Activated naive CD8-positive, alpha-beta T cell treated with anti-CD3 and anti-CD28 coated beads for 36 hours (primary cell): ENCODE results near the gene SSBP2. TPM values are rescaled to one million over a fixed set of nuclear protein-coding genes. Genes with fewer than 3 reads are reported as not detected.

Experiments used
- DNase-seq: peaks from one replicate; pipeline ENCODE4 v3.0.0; 2021
- H3K27ac Mint-ChIP-seq: one replicate; pipeline ENCODE4 v1.8.0; 2022; ENCODE audit warnings: mild to moderate bottlenecking, moderate library complexity, mixed read lengths
- H3K27me3 Mint-ChIP-seq: one replicate; pipeline ENCODE4 v1.8.0; 2022; ENCODE audit warnings: mild to moderate bottlenecking, mixed read lengths
- H3K36me3 Mint-ChIP-seq: one replicate; pipeline ENCODE4 v1.8.0; 2021; ENCODE audit warnings: mild to moderate bottlenecking, mixed read lengths
- H3K4me1 Mint-ChIP-seq: one replicate; pipeline ENCODE4 v1.8.0; 2021; ENCODE audit warnings: mixed read lengths
- H3K4me3 Mint-ChIP-seq: one replicate; pipeline ENCODE4 v1.8.0; 2022; ENCODE audit warnings: mild to moderate bottlenecking, moderate library complexity, mixed read lengths
- H3K9me3 Mint-ChIP-seq: one replicate; pipeline ENCODE4 v1.8.0; 2022; ENCODE audit warnings: mixed read lengths
- total RNA-seq, 2 experiments: library from RNA; stranded (reverse); gene quantifications; one replicate each; pipeline ENCODE4 v1.2.3, GENCODE V29; 2021

SSBP2 gene
- total RNA-seq, 2 experiments from 2014 or later, result 8.3 to 8.9 TPM

DNA sequence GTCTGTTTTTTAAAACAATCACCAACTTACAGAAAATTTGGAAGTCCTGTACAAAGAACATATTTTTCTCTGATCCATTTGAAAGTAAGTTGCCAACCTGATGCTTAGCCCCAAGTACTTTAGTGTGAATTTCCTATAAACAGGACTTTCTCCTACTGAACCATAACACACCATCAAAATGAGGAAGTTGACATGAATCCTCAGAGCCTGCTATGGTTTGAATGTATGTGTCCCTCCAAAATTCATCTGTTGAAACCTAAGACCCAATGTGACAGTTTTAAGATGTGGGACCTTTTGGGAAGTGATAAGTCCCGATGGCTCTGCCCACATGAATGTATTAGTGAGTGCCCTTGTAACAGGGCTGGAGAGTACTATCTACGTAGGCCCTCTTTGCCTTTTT is 350.5 kb downstream of the SSBP2 start:
- DNase-seq, result no peak
- Mint-ChIP-seq H3K9me3 (peaks cover 1% of the 10 kb centered on the region), H3K27me3 (peaks cover 57% of the 10 kb centered on the region), H3K36me3 (no peaks in the 10 kb centered on the region), H3K27ac (no peak overlapping the region), H3K4me1 (no peaks in the 10 kb centered on the region), H3K4me3 (no peak overlapping the region)

DNA sequence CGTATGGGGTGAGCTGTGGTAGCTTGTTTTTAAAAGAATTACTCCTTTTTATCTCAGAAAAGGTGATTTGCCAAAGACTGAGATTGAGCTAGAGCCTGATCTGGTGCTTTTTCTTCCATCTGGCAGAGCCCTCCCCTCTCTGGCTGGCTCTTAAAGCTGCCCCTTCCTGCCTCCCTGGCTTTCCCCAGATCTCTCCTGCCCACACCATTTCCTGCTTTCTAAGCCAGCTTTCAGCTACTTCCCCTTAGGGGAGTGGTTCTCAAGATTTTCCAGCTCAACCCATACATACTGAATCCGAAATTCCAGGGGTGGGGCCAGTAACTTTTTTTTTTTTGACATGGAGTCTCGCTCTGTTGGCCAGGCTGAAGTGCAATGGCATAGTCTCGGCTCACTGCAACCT is 352.2 kb downstream of the SSBP2 start:
- no peak overlapping the region for H3K27ac Mint-ChIP-seq
- H3K36me3 Mint-ChIP-seq, result no peaks in the 10 kb centered on the region
- no peak overlapping the region for H3K4me3 Mint-ChIP-seq
- no peaks in the 10 kb centered on the region for H3K4me1 Mint-ChIP-seq
- no peak for DNase-seq
- peaks cover 71% of the 10 kb centered on the region for H3K27me3 Mint-ChIP-seq
- H3K9me3 Mint-ChIP-seq, result peaks cover 6% of the 10 kb centered on the region

DNA sequence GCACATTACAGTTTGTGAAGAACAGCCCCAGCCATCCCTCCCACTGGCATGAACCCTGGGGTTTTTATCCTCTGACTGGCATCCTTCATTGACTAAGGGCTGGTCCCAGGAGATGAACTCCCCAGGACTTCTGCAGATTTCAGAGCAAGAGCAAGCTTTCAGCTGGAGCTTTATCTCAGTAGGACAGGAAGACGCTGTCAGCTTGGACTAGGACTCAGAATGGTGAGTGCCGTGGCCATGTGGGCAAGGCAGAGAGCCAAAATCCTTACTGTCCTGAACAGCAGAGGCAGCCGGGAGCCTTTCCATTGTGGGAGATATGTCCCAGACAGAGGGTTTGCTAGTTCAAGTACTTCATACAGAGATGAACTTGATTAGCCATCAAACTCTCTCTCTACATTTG is 353.7 kb downstream of the SSBP2 start:
- Mint-ChIP-seq H3K9me3 (peaks cover 6% of the 10 kb centered on the region), H3K27me3 (peaks cover 86% of the 10 kb centered on the region), H3K27ac (no peak overlapping the region)

DNA sequence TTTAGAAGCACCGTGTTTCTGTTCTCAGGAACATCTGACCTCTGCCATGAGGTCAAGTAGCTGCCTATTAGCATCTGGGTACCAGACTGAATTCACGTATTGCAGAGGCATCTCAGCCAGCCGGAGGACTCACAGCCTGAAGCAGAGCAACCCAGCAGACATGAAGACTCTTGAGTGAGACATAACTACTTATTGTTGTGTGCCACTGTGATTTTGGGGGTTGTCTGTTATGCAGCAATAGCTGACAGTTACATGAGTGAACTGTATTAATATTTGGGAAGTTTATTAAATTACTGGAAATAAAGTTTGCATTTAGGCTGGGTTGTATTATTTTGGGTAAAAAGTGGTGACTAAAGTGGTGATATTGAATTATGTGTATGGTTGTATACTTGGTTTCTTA is 355.6 kb downstream of the SSBP2 start:
- peaks cover 93% of the 10 kb centered on the region for H3K27me3 Mint-ChIP-seq
- no peak overlapping the region for H3K4me3 Mint-ChIP-seq
- no peak for DNase-seq
- H3K4me1 Mint-ChIP-seq, result peaks cover 4% of the 10 kb centered on the region
- H3K27ac Mint-ChIP-seq, result no peak overlapping the region
- H3K36me3 Mint-ChIP-seq, result no peaks in the 10 kb centered on the region
- H3K9me3 Mint-ChIP-seq, result peaks cover 6% of the 10 kb centered on the region

More for the DNA sequence above, 353.7 kb downstream of the SSBP2 start:
- Mint-ChIP-seq H3K4me3 (no peak overlapping the region), H3K4me1 (peaks cover 4% of the 10 kb centered on the region), H3K36me3 (no peaks in the 10 kb centered on the region)
- DNase-seq, result no peak

DNA sequence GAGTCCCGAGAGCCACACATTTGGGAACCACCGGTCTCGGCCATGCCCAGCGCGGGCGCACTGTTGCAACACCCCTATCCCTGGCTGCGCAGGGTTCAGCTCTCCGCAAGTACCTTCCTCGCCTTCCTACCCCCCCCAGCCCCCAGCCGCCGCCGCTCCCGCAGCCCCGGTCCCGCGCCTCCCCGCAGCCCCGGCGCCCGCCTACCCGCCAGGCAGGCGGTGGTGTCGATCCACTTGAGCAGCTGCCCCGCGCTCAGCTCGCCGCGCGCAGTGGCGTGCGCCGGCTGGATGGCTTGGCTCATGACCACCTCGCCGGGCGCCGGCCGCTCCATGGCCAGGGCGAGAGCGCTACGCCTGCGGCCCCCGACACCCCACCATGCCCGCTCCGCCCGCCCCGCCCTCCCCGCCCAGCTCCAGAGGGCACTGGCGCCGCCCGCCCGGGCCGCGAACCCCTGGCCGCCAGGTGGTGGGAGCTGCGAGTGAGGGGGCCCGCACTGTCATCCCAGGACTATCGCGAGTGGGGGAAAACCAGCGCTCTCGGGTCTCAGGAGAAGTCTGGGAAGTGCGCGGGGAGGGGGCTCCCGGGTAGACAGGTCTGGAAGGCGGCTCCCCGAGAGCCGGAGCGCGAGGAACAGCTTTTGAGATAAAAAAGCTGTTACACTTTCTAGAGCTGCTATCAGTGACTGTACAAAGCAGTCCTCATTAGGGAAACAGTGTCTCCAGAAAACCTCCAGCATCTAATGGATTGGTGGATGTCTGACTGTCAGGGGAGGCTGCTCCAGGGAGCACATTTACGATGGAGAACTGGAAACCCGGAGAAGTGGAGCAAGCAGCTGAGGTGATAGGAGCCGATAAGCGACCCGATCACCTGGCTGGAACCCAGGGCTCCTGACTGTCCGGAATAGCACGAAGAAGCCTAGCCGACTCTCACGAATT is 356.8 kb downstream of the SSBP2 start, which contains the start of gene ACOT12:
ACOT12 (minus strand) TSS at position 352 of the 936 bp plus-strand sequence; CDS start at position 332, 20 bp downstream.
- Mint-ChIP-seq H3K4me1 (peaks cover 4% of the 10 kb centered on the region), H3K4me3 (peak within 1 kb of the TSS; percentile 58), H3K36me3 (no peaks in the 10 kb centered on the region), H3K27me3 (peaks cover 90% of the 10 kb centered on the region), H3K9me3 (peaks cover 6% of the 10 kb centered on the region), H3K27ac (no peak within 1 kb of the TSS)
- peak; percentile 11 for DNase-seq

DNA sequence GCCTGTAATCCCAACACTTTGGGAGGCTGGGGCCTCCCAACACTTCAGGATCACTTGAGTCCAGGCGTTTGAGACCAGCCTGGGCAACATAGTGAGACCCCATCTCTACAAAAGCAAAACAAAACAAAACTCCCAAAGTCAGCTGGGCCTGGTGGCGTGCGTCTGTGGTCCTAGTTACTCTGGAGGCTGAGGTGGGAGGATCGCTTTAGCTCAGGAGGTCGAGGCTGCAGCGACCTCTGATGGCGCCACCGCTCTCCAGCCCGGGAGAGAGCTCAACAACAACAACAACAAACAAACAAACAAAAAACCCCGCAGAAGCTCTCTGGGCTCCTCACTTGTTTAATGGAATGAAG is 357.5 kb downstream of the SSBP2 start:
- no peak for DNase-seq
- Mint-ChIP-seq H3K27me3 (peaks cover 88% of the 10 kb centered on the region), H3K9me3 (peaks cover 6% of the 10 kb centered on the region), H3K27ac (no peak overlapping the region), H3K4me3 (peak overlapping the region; percentile 58), H3K36me3 (no peaks in the 10 kb centered on the region), H3K4me1 (peaks cover 4% of the 10 kb centered on the region)

DNA sequence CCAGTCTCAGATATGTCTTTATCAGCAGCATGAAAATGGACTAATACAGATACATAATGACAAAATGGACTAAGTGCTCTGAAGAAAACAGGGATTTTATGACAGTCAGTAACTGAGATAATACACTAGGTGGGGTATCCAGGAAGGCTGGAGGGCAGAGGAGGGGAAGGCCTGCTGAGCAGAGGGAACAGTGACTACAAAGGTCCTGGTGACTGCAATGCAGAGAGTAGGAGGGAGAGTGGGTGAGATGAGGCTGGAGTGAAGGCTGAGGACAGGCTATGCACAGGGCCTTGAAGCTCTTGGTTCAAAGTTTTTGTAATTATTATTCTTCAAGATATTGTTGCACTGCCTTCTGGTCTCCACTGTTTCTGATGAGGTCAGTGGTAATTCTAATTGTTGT is 361.9 kb downstream of the SSBP2 start:
- Mint-ChIP-seq H3K9me3 (no peaks in the 10 kb centered on the region), H3K4me3 (no peak overlapping the region), H3K27ac (no peak overlapping the region), H3K36me3 (no peaks in the 10 kb centered on the region), H3K4me1 (peaks cover 4% of the 10 kb centered on the region), H3K27me3 (peaks cover 55% of the 10 kb centered on the region)
- DNase-seq, result no peak

DNA sequence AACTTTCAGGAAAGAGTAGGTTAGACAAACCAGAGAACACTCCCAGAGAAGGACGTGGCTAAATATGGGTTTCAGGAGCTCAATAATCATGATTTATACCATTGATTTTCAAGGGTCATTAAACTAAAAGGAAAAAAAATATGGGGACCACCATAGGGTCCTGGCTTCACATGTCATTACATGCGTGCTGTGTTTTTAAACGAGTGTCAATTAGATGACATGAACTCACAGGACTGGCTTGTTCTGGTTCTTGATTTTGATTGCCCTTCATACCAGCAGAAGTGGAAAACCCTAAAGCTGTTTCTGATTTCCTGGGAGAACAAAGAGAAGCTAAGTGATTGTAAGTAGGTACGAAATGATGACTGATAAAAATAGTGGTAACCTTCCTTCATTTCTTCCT is 362.7 kb downstream of the SSBP2 start:
- no peak for DNase-seq
- no peak overlapping the region for H3K4me3 Mint-ChIP-seq
- no peaks in the 10 kb centered on the region for H3K9me3 Mint-ChIP-seq
- no peak overlapping the region for H3K27ac Mint-ChIP-seq
- no peaks in the 10 kb centered on the region for H3K36me3 Mint-ChIP-seq
- H3K27me3 Mint-ChIP-seq, result peaks cover 49% of the 10 kb centered on the region
- H3K4me1 Mint-ChIP-seq, result no peaks in the 10 kb centered on the region

DNA sequence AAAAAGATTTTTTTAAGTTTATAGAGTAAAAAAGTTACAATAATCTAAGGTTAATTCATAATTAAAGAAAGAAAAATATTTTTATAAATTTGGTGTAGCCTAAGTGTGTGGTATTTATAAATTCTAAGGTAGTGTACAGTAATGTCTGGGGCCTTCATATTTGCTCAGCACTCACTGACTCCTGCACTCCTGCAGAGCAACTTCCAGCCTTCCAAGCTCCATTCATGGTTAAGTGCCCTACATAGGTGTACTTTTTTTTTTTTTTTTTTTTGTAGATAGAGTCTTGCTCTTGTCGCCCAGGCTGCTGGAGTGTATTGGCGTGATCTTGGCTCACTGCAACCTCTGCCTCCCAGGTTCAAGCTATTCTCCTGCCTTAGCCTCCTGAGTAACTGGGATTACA is 367.0 kb downstream of the SSBP2 start:
- H3K4me1 Mint-ChIP-seq, result no peaks in the 10 kb centered on the region
- H3K9me3 Mint-ChIP-seq, result no peaks in the 10 kb centered on the region
- DNase-seq, result no peak
- no peaks in the 10 kb centered on the region for H3K36me3 Mint-ChIP-seq
- no peak overlapping the region for H3K4me3 Mint-ChIP-seq
- H3K27ac Mint-ChIP-seq, result no peak overlapping the region
- H3K27me3 Mint-ChIP-seq, result peaks cover 12% of the 10 kb centered on the region

DNA sequence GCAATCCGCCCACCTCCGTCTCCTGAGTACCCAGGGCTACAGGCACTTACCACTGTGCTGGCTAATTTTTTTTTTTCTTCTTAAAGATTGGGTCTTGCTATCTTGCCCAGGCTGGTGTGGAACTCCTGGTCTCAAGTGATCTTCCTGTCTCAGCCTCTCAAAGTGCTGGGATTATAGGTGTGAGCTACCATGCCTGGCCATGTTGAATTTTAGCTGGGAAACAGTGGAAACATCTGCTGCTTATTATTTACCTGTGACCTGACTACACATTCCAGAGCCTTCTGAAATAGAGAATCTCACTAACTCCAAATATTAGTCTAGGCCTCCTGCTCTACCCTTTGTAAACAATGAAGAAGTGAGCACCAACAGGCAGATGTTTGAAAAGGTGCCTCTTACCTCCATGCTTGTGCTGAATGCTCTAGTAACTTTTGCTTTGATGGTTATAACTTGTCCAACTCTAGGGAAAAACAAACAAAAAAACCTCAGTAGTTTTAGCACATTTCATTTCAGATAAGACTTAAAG is 379.5 kb downstream of the SSBP2 start:
- H3K9me3 Mint-ChIP-seq, result no peaks in the 10 kb centered on the region
- H3K4me3 Mint-ChIP-seq, result no peak overlapping the region
- no peaks in the 10 kb centered on the region for H3K4me1 Mint-ChIP-seq
- H3K36me3 Mint-ChIP-seq, result no peaks in the 10 kb centered on the region
- no peak for DNase-seq
- H3K27me3 Mint-ChIP-seq, result peaks cover 5% of the 10 kb centered on the region
- no peak overlapping the region for H3K27ac Mint-ChIP-seq

DNA sequence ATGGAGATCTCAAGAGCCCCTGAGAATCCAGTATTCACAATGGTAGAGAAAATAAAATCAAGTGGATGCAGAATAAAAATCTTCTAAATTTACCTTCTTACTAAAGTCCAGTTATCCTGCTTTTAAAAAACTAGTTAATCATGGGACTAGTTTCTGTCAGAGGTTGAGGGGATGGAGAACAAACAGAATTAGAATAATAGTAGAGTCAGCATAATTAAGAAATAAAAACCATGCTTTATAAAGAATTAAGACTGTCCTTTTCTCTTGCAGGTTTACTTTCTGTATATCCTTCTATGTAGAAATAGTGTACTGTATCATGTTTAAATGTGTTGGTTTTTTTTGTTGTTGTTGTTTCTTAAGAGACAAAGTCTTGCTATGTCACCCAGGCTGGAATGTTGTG is 380.0 kb downstream of the SSBP2 start:
- no peaks in the 10 kb centered on the region for H3K4me1 Mint-ChIP-seq
- no peak overlapping the region for H3K27ac Mint-ChIP-seq
- no peak overlapping the region for H3K4me3 Mint-ChIP-seq
- H3K9me3 Mint-ChIP-seq, result no peaks in the 10 kb centered on the region
- no peaks in the 10 kb centered on the region for H3K36me3 Mint-ChIP-seq
- peaks cover 5% of the 10 kb centered on the region for H3K27me3 Mint-ChIP-seq
- no peak for DNase-seq

DNA sequence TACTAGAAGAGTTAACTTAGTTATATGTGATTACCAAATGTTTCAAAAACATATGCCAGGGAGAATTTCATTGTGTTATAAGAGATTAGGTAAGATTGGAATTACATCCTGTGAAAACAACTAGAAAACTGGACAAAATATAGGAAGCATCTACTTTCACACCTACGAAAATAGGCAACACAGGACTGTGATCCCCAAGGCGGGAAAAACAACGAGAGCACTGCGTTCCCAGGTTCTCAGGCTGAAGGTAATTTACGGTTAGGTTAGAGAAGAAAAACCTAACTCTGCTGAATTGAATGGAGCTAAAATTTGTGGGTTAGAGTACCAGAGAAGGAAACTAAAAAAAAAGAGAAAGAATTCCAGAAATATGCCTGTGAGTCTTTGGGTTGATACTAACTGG is 385.4 kb downstream of the SSBP2 start:
- no peak for DNase-seq
- H3K4me1 Mint-ChIP-seq, result no peaks in the 10 kb centered on the region
- H3K36me3 Mint-ChIP-seq, result no peaks in the 10 kb centered on the region
- H3K9me3 Mint-ChIP-seq, result no peaks in the 10 kb centered on the region
- H3K4me3 Mint-ChIP-seq, result no peak overlapping the region
- H3K27ac Mint-ChIP-seq, result no peak overlapping the region
- no peaks in the 10 kb centered on the region for H3K27me3 Mint-ChIP-seq

DNA sequence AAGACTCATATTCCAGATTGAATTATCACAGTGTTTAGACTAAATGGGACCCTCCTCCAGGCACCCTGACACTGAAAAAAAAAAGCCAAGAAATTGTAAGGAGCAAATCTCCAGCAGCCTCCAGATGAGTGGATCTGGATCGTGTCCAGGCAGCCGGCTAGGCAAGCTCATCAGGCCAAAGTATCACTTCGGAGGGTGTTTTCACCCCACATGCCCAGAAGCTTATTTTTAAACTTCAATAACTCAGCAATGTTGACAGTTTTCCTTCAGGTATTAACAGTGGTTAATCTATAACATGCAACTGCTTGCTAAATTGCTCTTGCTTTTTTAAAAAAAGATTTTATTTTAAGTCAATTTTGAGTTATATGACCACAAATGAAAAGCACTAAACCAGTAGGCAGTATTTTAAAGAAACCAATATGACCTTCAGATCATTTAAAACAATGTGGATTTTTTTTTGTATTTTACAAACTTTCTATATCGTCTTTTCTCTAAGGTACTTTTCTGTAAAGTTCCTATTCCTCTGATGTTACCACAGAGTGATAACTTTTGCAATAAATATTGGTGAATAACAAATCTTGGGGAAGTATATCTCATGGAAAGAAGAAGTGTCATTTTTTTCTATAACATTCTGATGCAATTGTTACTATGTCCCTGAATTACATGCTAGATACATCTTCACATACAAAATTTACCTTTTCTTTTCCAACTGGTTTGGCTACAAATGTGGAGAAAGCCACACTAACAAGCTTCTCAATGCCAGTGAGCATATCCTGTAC is 387.6 kb downstream of the SSBP2 start:
- no peak for DNase-seq
- no peaks in the 10 kb centered on the region for H3K4me1 Mint-ChIP-seq
- H3K9me3 Mint-ChIP-seq, result no peaks in the 10 kb centered on the region
- H3K27ac Mint-ChIP-seq, result no peak overlapping the region
- H3K36me3 Mint-ChIP-seq, result no peaks in the 10 kb centered on the region
- no peaks in the 10 kb centered on the region for H3K27me3 Mint-ChIP-seq
- no peak overlapping the region for H3K4me3 Mint-ChIP-seq
